Measurements from ENCODE around the gene SSX2IP.
A peak's percentile ranks its signal among the peaks of the same experiment; 100 is the strongest.
"Not testable (repeated sequence)": the region's sequence is repeated elsewhere in the genome, so short reads cannot be mapped to it uniquely, and the experiment has no call there.

SSX2IP gene, protein sequence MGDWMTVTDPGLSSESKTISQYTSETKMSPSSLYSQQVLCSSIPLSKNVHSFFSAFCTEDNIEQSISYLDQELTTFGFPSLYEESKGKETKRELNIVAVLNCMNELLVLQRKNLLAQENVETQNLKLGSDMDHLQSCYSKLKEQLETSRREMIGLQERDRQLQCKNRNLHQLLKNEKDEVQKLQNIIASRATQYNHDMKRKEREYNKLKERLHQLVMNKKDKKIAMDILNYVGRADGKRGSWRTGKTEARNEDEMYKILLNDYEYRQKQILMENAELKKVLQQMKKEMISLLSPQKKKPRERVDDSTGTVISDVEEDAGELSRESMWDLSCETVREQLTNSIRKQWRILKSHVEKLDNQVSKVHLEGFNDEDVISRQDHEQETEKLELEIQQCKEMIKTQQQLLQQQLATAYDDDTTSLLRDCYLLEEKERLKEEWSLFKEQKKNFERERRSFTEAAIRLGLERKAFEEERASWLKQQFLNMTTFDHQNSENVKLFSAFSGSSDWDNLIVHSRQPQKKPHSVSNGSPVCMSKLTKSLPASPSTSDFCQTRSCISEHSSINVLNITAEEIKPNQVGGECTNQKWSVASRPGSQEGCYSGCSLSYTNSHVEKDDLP
- 32.7 to 36.7 reads per million in 2 donors for total RNA-seq

- DNase-seq = peak; percentile 98
Measured at GRCh38 chr1:84690397-84691121, at the start of gene SSX2IP. SSX2IP (minus strand) TSS chr1:84690461; CDS start chr1:84671219, 19,242 bp downstream.

GRCh38 chr1:84738237-84738636 is 48.0 kb upstream of the SSX2IP start:
- no peak for DNase-seq

DNA sequence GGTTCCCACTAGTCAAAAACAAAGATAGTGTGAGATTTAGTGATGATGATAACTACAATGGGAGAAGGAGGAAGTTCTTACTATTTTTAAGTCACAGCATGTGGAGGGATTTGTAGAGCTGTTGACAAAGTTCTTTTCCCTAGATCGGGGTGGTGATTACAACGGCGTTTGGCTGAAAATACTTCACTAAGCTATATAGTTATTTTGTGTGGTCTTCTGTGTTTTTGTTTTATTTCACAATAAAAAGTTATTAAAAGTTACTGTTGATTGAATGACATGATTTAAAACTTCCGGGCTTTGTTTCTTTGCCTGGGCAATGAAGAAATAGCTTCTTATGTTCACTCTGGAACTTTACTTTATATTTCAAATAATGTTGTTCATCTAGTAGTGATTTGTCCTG is 47.3 kb upstream of the SSX2IP start:
- no peak for DNase-seq

- DNase-seq = no peak
Measured at GRCh38 chr1:84736944-84737343, 46.7 kb upstream of the SSX2IP start.

DNA sequence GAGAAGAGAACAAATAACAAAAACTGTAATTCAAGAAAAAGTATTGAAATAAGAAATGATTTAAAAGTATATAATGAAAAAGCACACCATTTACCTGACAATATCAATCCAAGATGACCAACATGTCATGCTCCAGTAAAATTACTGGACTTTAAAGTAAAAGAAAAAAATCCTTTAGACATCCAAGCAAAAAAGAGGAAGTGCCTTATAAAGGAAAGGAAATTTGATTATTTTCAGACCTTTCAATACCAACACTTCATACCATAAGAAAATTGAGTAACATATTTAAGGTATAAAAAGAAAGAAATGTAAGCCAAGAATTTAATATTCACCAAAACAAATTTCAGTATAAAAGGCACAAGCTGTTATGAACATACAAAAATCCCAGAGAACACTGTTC is 46.2 kb upstream of the SSX2IP start:
- no peak for DNase-seq

GRCh38 chr1:84735483-84735882 is 45.2 kb upstream of the SSX2IP start:
- DNase-seq = no peak

DNA sequence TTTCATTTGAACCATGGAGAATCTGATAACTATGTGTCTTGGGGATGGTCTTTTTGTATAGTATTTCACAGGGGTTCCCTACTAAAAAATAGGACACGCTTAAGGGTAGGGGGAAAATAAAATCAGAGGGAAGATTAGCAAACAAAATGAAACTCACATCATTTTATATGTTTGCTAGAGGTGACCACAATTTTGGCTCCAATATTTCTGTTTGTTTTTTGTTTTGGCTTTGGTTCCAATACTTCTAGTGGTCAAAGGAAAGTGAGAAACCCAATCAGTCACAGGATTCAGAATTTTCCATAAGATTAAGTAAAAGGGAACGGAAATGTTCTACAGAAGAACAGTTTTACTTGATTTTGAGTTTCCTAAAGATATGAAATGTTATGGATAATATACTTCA is 42.3 kb upstream of the SSX2IP start:
- DNase-seq = no peak

- DNase-seq = no peak
Measured at GRCh38 chr1:84731519-84731918, 41.3 kb upstream of the SSX2IP start.

GRCh38 chr1:84727711-84728110 is 37.5 kb upstream of the SSX2IP start:
- DNase-seq = not testable (repeated sequence)

GRCh38 chr1:84726593-84727499 is 36.6 kb upstream of the SSX2IP start:
- DNase-seq = no peak

DNA sequence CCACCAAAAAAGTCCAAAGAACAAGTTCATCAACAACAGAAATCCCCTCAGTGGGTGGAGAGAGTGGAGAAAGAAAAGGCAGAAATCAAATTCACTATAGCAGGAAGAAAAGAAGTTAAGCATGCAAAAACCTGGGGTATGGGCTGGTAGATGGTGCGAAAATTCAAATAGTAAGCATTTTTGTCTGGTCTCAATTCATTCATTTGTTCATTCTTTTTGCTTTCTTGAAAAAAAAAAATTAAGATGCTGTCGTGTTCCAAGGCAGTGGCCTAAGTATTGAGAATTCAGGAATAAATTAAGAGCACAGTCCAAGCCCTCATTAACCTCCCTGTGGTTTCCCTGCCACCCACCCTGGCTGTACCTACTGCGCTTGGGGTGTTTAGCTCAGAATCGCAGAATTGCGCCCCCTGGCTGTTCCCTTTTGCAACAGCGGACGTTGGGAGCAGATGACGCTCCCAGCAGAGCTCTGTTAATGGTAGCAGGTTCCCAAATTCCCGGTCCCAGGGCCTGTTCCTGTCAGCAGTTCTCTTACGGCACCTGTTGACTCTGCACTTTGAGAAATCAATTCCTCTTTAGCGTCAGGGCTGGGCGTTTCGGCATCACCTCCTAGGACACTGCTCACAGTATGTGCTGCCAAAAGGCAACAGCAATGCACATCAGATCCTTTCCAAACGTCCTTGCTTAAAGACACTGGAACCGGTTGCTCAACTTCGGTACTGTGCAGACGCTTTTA is 34.0 kb upstream of the SSX2IP start:
- no peak for DNase-seq

GRCh38 chr1:84722794-84723193 is 32.5 kb upstream of the SSX2IP start:
- DNase-seq = no peak

- not testable (repeated sequence) for DNase-seq
Measured at GRCh38 chr1:84721872-84722271, 31.6 kb upstream of the SSX2IP start.

GRCh38 chr1:84721152-84721551 is 30.9 kb upstream of the SSX2IP start:
- no peak for DNase-seq

GRCh38 chr1:84720221-84720780 is 30.0 kb upstream of the SSX2IP start:
- DNase-seq = no peak

- DNase-seq = no peak
Measured at GRCh38 chr1:84719543-84720217, 29.4 kb upstream of the SSX2IP start.

DNA sequence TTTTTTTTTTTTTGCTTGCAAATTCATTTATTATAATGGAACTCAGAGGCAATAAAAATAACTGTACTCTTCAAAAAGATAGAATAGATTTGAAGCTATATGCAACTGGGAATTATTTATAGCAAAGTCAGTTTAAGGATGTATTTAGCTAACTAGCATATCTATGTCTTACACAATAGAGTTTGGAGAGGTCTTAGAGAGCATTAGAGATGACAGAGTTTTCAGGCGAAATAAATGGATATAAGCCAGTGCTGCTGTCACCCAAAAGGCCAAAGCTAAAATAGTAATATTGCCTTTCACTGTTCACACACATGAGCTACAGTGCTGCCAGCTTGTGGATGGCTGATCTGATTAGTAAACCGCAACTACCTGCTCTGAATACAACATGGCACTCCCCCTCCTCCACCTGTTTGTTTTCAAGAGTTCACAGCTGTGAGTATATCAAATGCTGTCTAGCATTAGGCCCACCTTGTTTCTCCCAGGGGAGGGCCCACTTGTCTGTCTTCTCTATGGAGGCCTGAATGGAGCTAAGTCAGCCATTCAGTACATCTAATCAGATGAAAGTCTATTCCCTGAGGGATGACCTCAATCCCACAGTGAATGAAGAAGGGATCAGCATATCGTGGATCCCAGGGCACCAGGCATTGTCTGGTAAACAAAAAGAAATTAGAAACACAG is 25.2 kb upstream of the SSX2IP start:
- DNase-seq = no peak

GRCh38 chr1:84712276-84712874 is 22.1 kb upstream of the SSX2IP start:
- DNase-seq = no peak

- no peak for DNase-seq
Measured at GRCh38 chr1:84711869-84712268, 21.6 kb upstream of the SSX2IP start.

GRCh38 chr1:84711121-84711520 is 20.9 kb upstream of the SSX2IP start:
- no peak for DNase-seq
